ENCODE data around the gene KDSR. TPM values are rescaled to one million over a fixed set of nuclear protein-coding genes. Genes with fewer than 3 reads are reported as not detected.

The KDSR gene
- 21.1 and 26.4 TPM in 2 replicates for total RNA-seq
- 12.0 TPM for total RNA-seq (2013)
- 6.4 and 10.5 TPM in 2 replicates for polyA plus RNA-seq
- 5.7 and 9.9 TPM in 2 replicates for polyA minus RNA-seq

GRCh38 chr18:63367053-63367953 is at the start of gene KDSR:
KDSR (minus strand) TSS chr18:63367206; CDS start chr18:63367118, 88 bp downstream.
- peaks cover 2% of the 10 kb centered on the region for H3K9me3 Mint-ChIP-seq (ENCODE audit: insufficient read depth)
- Histone ChIP-seq H3K4me3 (ENCODE audit: control extremely low read depth in 1 of 5, extremely low read depth in 1 of 5, insufficient read depth in 1 of 5, low read depth in 2 of 5, low read length in 4 of 5) (peak within 1 kb of the TSS; percentile 83 to 94 (median 85)), H3K36me3 (replicated peaks in 1 of 2; ENCODE audit: control extremely low read depth in 1 of 2, control insufficient read depth in 1 of 2, extremely low read depth in 1 of 2, insufficient read depth in 2 of 2, low read length in 1 of 2) (no peaks in the 10 kb centered on the region), H3K9ac (ENCODE audit: low read length) (peak within 1 kb of the TSS; percentile 83), H3K4me2 (replicated peaks; ENCODE audit: low read depth, low read length, poor library complexity, severe bottlenecking) (peak within 1 kb of the TSS; percentile 73), H4K20me1 (ENCODE audit: control insufficient read depth, insufficient read depth, low read length, poor library complexity, severe bottlenecking) (no peaks in the 10 kb centered on the region), H3K27me3 (replicated peaks in 1 of 4; ENCODE audit: control extremely low read depth in 1 of 4, control insufficient read depth in 3 of 4, insufficient read depth in 4 of 4, low read length in 3 of 4) (no peaks in the 10 kb centered on the region), H3K4me1 (ENCODE audit: control insufficient read depth in 2 of 2, insufficient read depth in 2 of 2, low read length in 2 of 2) (peaks cover 11 to 13% of the 10 kb centered on the region in 2 donors), H3K79me2 (ENCODE audit: control insufficient read depth, insufficient read depth, low read length) (peaks cover 3% of the 10 kb centered on the region), H3K9me3 (ENCODE audit: control extremely low read depth in 1 of 3, control insufficient read depth in 2 of 3, insufficient read depth in 1 of 3, low read length in 2 of 3) (no peaks in the 10 kb centered on the region), H3K27ac (ENCODE audit: low read length in 2 of 2) (peak within 1 kb of the TSS; percentile 51 to 71), H2AFZ (ENCODE audit: insufficient read depth, low read depth, low read length, poor library complexity, severe bottlenecking) (peak within 1 kb of the TSS; percentile 96)
- peaks cover 26% of the 10 kb centered on the region for H3K4me1 Mint-ChIP-seq
- POLR2A ChIA-PET = interaction anchor here (0.6 kb wide), 1 partner anchor 55 kb away, joined by 3 read pairs; the partner anchor contains the start of gene VPS4B
- CTCF ChIA-PET = interaction anchor here (0.8 kb wide), 1 partner anchor 72 kb away, joined by 3 read pairs; no protein-coding TSS in a partner anchor
- TF ChIP-seq CTCF (IDR thresholded peaks at IDR 0.05) (no peak), EZH2 (IDR thresholded peaks at IDR 0.05; ENCODE audit: borderline replicate concordance, insufficient read depth, low read depth, low read length, poor library complexity, severe bottlenecking) (no peak)
- DNase-seq (peak; percentile 89), ATAC-seq (ENCODE audit: low read depth) (peak; percentile 93)
- intact Hi-C loops (cut with micrococcal nuclease) = loop anchor here (1.0 to 5.0 kb wide), 5 partner anchors 47 to 1180 kb away; partner anchors contain the start of genes PHLPP1, PIGN, RELCH and VPS4B
- peak within 1 kb of the TSS; percentile 90 for H3K4me3 Mint-ChIP-seq
- H3K27ac Mint-ChIP-seq = peak within 1 kb of the TSS; percentile 89
- no peaks in the 10 kb centered on the region for H3K27me3 Mint-ChIP-seq
- under 1% methylated on average over 88 of the region's 90 CpGs for WGBS (ENCODE audit: insufficient coverage)

- no peak for DNase-seq
- CTCF ChIA-PET = no interaction called here
Measured at GRCh38 chr18:63412953-63413352, 45.9 kb upstream of the KDSR start.

More at GRCh38 chr18:63412953-63413352, 45.9 kb upstream of the KDSR start:
- no peak for TF ChIP-seq EZH2 (IDR thresholded peaks at IDR 0.05; ENCODE audit: borderline replicate concordance, insufficient read depth, low read depth, low read length, poor library complexity, severe bottlenecking)
- no peak for TF ChIP-seq CTCF (IDR thresholded peaks at IDR 0.05)
- Histone ChIP-seq H3K27ac (ENCODE audit: low read length in 2 of 2) (no peak overlapping the region), H3K9ac (ENCODE audit: low read length) (no peak overlapping the region), H3K4me3 (ENCODE audit: control extremely low read depth in 1 of 5, extremely low read depth in 1 of 5, insufficient read depth in 1 of 5, low read depth in 2 of 5, low read length in 4 of 5) (no peak overlapping the region), H3K9me3 (ENCODE audit: control extremely low read depth in 1 of 3, control insufficient read depth in 2 of 3, insufficient read depth in 1 of 3, low read length in 2 of 3) (no peaks in the 10 kb centered on the region), H2AFZ (ENCODE audit: insufficient read depth, low read depth, low read length, poor library complexity, severe bottlenecking) (no peak overlapping the region), H3K4me2 (replicated peaks; ENCODE audit: low read depth, low read length, poor library complexity, severe bottlenecking) (no peak overlapping the region), H3K4me1 (ENCODE audit: control insufficient read depth in 2 of 2, insufficient read depth in 2 of 2, low read length in 2 of 2) (peaks cover 1 to 2% of the 10 kb centered on the region in 2 donors), H3K79me2 (ENCODE audit: control insufficient read depth, insufficient read depth, low read length) (peaks cover 77% of the 10 kb centered on the region), H3K36me3 (replicated peaks in 1 of 2; ENCODE audit: control extremely low read depth in 1 of 2, control insufficient read depth in 1 of 2, extremely low read depth in 1 of 2, insufficient read depth in 2 of 2, low read length in 1 of 2) (peaks cover 5 to 51% of the 10 kb centered on the region in 2 experiments), H4K20me1 (ENCODE audit: control insufficient read depth, insufficient read depth, low read length, poor library complexity, severe bottlenecking) (peaks cover 67% of the 10 kb centered on the region), H3K27me3 (replicated peaks in 1 of 4; ENCODE audit: control extremely low read depth in 1 of 4, control insufficient read depth in 3 of 4, insufficient read depth in 4 of 4, low read length in 3 of 4) (no peaks in the 10 kb centered on the region)
- WGBS (ENCODE audit: insufficient coverage) = 100% methylated on average over 1 of the region's 4 CpGs
- Mint-ChIP-seq H3K27me3 (no peaks in the 10 kb centered on the region), H3K4me3 (no peak overlapping the region), H3K27ac (no peak overlapping the region), H3K4me1 (peaks cover 9% of the 10 kb centered on the region), H3K9me3 (ENCODE audit: insufficient read depth) (no peaks in the 10 kb centered on the region)
- intact Hi-C loops (cut with micrococcal nuclease) = no loop called here
- ATAC-seq (ENCODE audit: low read depth) = no peak
- POLR2A ChIA-PET = no interaction called here

All from B cell (primary cell).